Stimulated activated CD4-positive, alpha-beta T cell treated with anti-CD3 and anti-CD28 coated beads, Interleukin-1b, Interleukin-23, amount 100 ng/mL, for 24 hours (primary cell): Measurements from ENCODE around the gene EXD3.

Experiments used
- DNase-seq, 4 experiments: peaks; one replicate each; pipeline ENCODE4 v3.0.0-alpha.2; 2020; ENCODE audit warnings: low read depth in 4 of 4, low spot score in 1 of 4

EXD3 gene

GRCh38 chr9:137319739-137320551, 103.0 kb downstream of the EXD3 start:
- DNase-seq, result no peak

- no peak for DNase-seq
These were observed 103.8 kb downstream of the EXD3 start for GRCh38 chr9:137319011-137319738.

- DNase-seq, result no peak
These were observed 104.4 kb downstream of the EXD3 start for GRCh38 chr9:137318602-137319001.

GRCh38 chr9:137317718-137318511, 105.0 kb downstream of the EXD3 start:
- no peak for DNase-seq

- no peak for DNase-seq
These were observed 105.8 kb downstream of the EXD3 start for GRCh38 chr9:137317021-137317717.

- no peak for DNase-seq
These were observed 106.7 kb downstream of the EXD3 start for GRCh38 chr9:137316012-137316981.

GRCh38 chr9:137315581-137316011, 107.4 kb downstream of the EXD3 start:
- DNase-seq, result no peak

- no peak for DNase-seq
These were observed 108.1 kb downstream of the EXD3 start for GRCh38 chr9:137314561-137315560.

- DNase-seq, result no peak
These were observed 108.9 kb downstream of the EXD3 start for GRCh38 chr9:137313956-137314560.

GRCh38 chr9:137313326-137313936, 109.5 kb downstream of the EXD3 start:
- no peak for DNase-seq

GRCh38 chr9:137312852-137313325, 110.1 kb downstream of the EXD3 start:
- no peak for DNase-seq

GRCh38 chr9:137311986-137312851, 110.7 kb downstream of the EXD3 start:
- no peak for DNase-seq

GRCh38 chr9:137311171-137311985, 111.6 kb downstream of the EXD3 start:
- no peak for DNase-seq

- no peak for DNase-seq
These were observed 112.5 kb downstream of the EXD3 start for GRCh38 chr9:137310189-137311052.
